ENCODE results near the gene PLEKHG4B.

- no peak for TF ChIP-seq POLR2AphosphoS5 (IDR thresholded peaks at IDR 0.05; ENCODE audit: low read depth, low read length)
- no peak for TF ChIP-seq POLR2A (IDR thresholded peaks at IDR 0.05; ENCODE audit: low read depth, low read length)
Observed at GRCh38 chr5:189486-189885, 97.5 kb downstream of the PLEKHG4B start.
